ENCODE results near the gene TYW5.
A peak's percentile ranks its signal among the peaks of the same experiment; 100 is the strongest.
"Not testable (repeated sequence)": the region's sequence is repeated elsewhere in the genome, so short reads cannot be mapped to it uniquely, and the experiment has no call there.

TYW5 gene

DNA sequence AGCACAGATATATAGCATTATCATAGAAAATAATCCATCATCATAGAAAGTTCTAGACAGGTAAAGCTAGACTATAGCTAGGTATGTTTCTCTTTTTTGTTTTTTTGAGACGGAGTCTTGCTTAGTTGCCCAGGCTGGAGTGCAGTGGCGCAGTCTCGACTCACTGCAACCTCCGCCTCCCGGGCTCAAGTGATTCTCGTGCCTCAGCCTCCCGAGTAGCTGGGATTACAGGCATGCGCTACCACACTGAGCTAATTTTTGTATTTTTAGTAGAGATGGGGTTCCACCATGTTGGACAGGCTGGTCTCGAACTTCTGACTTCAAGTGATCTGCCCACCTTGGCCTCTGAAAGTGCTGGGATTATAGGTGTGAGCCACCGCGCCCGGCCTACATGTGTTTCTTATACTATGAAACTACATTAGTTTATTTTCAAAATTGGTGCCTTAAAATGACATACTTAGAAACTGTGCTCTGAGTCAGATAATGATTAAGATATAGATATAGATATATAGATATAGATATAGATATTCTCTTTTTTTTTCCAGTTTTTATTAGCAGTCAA, 42.7 kb downstream of the TYW5 start:
- DNase-seq = not testable (repeated sequence)

DNA sequence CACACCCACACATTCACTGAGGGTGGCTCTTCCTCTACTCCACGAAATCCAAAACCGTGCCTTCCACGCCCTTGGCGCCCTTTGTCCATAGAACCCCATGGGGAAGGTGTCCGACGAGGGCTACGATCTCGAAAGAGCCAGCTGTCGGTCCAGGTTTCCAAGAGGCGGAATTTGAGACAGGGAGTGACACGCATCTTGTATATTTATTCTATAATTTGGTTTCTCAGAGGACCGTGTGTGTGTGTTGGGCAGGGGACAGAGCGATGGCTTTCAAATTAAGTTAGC, 43.5 kb downstream of the TYW5 start:
- no peak for DNase-seq

DNA sequence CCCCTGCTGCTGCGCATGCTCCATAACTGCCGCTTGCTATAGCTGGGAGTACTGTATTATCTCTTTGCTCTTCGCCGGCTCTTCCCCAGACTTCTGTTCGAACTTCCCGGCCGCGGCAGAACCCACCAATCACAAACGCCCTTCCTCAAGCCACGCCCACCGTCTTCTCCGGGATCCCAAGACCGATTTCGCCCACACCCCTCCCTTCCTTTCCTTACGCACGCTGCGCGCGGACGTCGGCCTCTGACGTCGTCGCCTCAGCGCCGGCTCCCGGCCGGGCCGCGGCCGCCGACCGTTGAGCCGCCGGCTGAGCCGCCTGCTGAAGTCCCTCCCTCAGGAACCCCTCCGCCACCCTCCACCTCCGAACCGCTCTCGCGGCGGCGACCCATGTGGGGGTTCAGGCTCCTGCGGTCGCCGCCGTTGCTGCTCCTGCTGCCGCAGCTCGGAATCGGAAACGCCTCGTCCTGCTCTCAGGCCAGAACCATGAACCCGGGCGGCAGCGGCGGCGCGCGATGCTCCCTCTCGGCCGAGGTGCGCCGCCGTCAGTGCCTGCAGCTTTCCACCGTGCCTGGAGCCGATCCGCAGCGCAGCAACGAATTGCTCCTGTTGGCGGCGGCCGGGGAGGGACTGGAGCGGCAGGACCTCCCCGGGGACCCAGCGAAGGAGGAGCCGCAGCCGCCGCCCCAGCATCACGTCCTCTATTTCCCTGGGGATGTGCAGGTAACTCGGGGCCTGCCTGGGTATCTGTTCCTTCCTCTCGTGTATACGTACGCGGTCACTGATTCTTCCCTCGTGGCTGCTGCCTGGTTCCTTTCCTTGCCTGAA, 44.0 kb downstream of the TYW5 start, which contains the start of gene C2orf69:
Gene C2orf69 (plus strand): TSS at position 242 of the 825 bp plus-strand sequence. CDS start 146 bp downstream, at position 388.
- DNase-seq = peak; percentile 45

DNA sequence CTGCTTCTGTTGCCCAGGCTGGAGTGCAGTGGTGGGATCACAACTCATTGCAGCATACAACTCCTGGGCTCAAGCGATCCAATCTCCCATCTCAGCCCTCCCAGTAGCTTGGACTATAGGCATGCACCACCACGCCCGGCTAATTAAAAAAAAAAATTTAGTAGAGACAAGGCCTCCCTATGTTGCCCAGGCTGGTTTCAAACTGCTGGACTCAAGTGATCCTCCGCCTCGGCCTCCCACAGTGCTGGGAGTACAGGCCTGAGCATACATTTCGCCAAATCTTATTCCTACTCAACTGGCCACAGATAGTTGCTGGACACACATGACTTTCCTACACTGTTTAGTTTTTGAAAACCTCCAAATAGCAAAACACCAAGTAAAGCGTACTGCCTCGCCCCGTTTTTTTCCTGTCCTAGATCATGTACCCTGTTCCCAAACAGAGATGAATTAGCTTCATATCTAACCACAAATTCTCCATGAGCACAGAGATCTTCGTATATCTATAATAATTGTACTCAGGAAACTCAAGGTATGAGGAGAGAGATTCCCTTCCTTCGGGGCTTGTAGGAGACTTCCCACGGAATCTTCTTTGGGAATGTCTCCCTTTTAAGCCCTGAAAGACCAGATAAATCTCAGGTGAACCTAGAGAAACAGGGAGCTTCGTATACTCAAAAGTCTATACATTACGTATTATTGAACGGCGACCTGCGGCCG, 44.8 kb downstream of the TYW5 start:
- DNase-seq = no peak

DNA sequence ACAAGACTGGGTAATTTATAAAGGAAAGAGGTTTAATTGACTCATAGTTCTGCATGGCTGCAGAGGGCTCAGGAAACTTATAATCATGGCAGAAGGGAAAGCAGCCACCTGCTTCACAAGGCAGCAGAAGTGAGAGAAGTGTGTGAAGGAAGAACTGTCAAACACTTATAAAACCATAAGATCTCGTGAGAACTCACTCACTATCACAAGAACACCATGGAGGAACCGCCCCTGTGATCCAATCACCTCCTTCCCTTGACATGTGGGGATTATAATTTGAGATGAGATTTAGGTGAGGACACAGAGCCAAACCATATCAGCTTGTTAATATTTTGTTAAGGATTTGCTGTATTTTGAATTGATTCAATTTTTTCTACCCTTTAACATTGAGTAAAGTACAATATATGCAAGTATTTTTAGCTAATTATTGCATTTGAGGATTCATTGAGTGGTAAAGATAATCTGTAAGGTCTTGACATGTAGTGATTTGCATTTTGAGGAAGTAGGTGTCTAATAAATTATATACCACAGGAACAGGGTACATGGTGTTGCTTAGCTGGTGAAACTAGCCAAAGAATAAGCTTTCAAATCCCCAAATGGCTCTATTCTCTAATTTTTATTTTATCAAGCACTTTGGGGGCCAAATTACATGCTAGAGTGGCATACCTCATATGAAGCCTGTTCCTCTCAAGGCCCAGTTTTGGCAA, 48.1 kb downstream of the TYW5 start:
- no peak for DNase-seq

DNA sequence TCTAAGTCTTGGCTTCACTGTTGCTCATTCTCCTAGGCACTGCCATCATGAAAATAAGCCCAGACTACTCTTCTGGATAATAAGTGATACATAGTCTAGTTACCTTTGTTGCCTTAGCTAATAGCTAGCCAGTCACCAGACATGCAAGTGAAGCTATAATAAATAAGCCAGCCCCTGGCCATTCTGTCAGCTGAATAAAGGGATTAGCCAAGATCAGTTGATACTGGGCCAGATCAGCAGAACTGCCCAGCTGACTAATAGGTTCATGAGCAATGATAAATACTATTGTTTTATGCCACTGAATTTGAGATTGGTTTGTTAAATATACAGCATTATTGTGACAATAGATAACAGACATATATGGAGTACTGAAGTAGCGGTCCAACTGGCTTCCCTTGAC, 52.2 kb downstream of the TYW5 start:
- DNase-seq = no peak

DNA sequence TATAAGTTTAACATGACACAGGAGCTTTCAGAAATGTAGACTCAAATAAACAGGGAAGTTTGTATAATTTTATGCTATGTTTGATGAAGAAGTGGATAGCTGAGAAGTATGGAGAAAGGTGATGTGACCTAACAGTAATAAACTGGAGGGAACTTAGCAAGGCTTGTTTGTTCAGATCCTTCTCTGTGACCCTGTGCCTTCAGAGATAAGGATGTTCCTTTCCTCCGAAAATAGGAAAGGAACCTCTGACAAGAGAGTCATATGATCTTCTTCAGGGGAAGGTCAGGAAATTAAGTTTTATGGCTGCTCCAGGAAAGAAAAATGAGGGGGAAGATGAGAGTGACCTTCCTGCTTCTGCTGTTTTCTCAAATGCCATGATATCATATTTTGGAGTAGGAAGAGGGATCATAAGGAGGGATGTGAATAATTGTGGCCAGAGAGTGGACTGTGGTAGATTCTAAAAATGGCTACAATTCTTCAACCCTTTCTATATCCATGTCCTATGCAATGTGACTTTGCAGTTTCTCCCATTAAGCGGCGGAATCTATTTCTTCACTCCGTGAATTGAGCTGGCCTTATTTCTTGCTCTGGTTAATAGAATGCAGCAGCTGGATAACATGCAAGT, 52.7 kb downstream of the TYW5 start:
- DNase-seq = no peak

DNA sequence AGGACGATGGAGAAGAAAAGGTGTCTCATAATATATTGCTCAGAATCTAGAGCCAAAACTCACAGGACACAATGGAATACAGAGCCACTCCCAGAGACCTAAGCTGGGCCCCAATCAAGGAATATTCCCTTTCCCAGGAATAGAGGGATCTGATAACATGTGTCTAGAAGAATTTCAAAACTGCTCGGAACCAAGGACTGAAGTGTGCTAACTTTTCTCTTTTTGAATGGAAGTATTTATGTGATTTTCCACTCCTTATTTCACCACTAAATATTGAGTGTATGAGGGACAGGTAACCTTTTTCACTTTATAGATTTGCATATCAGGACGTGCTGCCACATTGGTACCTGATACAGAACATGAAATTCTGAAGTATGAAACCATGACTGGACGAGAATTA, 53.3 kb downstream of the TYW5 start:
- no peak for DNase-seq

DNA sequence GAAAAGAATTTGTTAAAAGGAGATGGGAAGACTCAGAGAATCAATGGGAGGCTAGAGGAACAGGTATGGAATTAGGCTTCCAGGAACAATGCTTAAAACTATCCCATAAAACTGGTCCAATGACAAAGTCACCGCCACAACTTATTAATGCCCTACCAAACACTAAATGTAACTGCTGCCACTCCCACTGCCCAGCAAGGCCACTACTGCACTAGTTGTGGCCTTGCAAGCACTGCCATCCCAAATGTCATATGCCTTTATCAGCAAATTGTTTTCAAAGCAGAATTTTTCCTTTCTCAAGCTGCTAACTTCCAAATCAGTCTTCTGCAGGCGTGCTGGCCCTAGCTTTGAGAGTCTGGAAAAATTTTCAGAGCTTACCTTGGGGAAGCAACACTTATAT, 58.7 kb downstream of the TYW5 start:
- DNase-seq = no peak

DNA sequence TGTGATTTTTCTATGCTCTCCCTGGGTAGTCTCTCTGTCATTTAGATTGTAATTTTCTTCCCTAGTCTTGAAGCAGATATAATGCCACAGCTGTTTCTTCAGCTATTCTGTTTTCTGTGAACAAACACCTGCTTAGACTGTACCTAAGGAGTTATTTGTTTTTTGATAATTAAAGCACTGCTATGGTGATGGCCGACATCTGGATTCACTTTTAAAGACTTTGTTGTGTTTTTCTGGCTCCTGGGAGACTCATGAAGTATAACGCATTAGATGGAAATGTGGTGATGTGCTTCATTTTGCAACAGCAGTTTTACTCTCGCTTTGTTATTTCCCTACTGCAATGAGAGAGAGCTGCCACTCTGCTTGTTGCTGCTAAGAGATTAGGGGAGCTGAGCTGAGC, 59.9 kb downstream of the TYW5 start:
- no peak for DNase-seq

DNA sequence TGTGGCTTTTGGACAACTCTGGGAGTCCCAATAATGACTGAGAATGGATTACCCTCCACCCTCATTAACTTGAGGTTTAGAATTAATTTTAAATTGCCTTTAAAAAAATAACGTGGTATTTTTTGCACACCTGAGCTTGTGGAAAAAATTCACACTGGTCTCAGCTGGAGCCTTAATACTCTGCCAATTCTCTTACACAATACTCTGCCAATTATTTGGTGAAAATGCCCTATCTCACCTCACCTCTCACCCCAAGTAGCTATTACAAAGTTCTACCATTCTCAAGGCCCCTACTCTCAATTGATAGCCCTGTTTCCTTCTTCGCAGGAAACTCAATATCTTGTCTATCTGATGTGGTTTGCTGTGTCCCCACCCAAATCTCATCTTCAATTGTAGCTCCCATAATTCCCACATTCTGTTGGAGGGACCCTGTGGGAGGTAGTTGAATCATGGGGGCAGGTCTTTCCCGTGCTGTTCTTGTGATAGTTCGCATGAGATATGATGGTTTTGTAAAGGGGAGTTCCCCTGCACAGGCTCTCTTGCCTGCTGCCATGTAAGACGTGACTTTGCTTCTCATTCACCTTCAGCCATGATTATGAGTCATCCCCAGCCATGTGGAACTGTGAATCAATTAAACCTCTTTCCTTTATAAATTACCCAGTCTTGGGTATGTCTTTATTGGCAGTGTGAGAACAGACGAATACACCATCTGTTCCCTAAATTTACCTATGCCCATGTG, 71.6 kb downstream of the TYW5 start:
- no peak for DNase-seq

DNA sequence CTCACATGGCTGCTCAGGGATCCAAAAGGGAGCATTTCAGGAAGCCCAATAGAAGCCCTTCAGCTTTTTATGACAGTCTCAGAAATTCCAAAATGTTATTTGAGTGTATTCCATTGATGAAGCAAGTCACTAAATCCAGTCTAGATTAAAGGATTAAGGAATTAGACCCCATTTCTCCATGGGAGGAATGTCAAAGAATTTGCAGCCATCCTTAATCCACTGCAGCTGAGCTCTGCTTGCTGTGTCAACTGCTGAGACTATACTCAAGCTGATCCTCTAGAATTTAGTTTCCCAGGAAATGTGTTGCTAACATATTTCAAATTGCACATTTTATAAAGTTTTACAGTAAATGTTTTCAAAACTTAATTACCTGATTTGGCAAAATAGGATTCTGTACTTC, 72.6 kb downstream of the TYW5 start:
- no peak for DNase-seq

Measured in 8988T (cell line).